HepG2 (cell line): Measurements from ENCODE around the gene AKAP6. TPM values are rescaled to one million over a fixed set of nuclear protein-coding genes. Genes with fewer than 3 reads are reported as not detected.

Source experiments
- ATAC-seq: fragments of 200-7000 bp; cut with Tn5 transposase; 3 replicates; pipeline ENCODE4 v1.9.1; 2020; ENCODE audit warnings: mild to moderate bottlenecking, moderate library complexity
- BruUV-seq: library from RNA; stranded (reverse); fragments of 400-500 nt; replicated peaks from 2 replicates; lab custom pipeline; 2021; lab: Mats Ljungman, UMichigan
- CTCF ChIA-PET: fragments of 300-600 bp; formaldehyde crosslinking; extraction: SDS; loops from one replicate; lab custom pipeline; 2021; ENCODE audit warnings: low total read pairs, inconsistent platforms, low intra/inter-chr PET ratio; lab: Yijun Ruan, JAX
- POLR2A ChIA-PET: fragments of 350-600 bp; sonication (Branson Sonifier 250); formaldehyde crosslinking; loops from one replicate; lab custom pipeline; 2020; ENCODE audit warnings: antibody characterized with exemption, inconsistent platforms; lab: Yijun Ruan, JAX
- DNase-seq: peaks from one replicate; pipeline ENCODE4 v3.0.0-alpha.2; 2015; ENCODE audit warnings: low spot score
- FAIRE-seq: peaks from 3 replicates; lab custom pipeline; 2011; peaks lifted over from hg19 to GRCh38; lab: Jason Lieb, UNC
- H2AFZ ChIP-seq: one replicate; pipeline ENCODE4 v1.6.1; 2011; ENCODE audit warnings: low read length, inconsistent platforms
- H3K27ac ChIP-seq: fragments of 300-600 bp; 3 replicates; pipeline ENCODE4 v1.8.0; 2011; ENCODE audit warnings: mixed run types, mild to moderate bottlenecking, mixed read lengths, low read length, inconsistent platforms; ENCODE audit not compliant: insufficient read depth; ENCODE audit errors: extremely low read length
- H3K27me3 ChIP-seq, 2 experiments: fragments of 200-600 bp in 1 of 2; 2 replicates in 1 of 2; 3 replicates in 1 of 2; pipeline versions ENCODE4 v1.6.0 to v1.8.0; 2011; ENCODE audit warnings: low read length in 2 of 2, mild to moderate bottlenecking in 2 of 2, moderate library complexity in 2 of 2, inconsistent platforms in 1 of 2; ENCODE audit not compliant: insufficient read depth in 2 of 2, control insufficient read depth in 1 of 2
- H3K36me3 ChIP-seq, 2 experiments: fragments of 200-600 bp in 1 of 2; replicated peaks in 1 of 2; 2 replicates in 1 of 2; 3 replicates in 1 of 2; pipeline versions ENCODE4 v1.5.1 to v1.8.0; 2011; ENCODE audit warnings: low read length in 2 of 2, inconsistent platforms in 1 of 2; ENCODE audit not compliant: insufficient read depth in 2 of 2, control insufficient read depth in 1 of 2
- H3K4me1 ChIP-seq: 2 replicates; pipeline ENCODE4 v1.5.1; 2012; ENCODE audit warnings: low read length, inconsistent platforms; ENCODE audit not compliant: insufficient read depth
- H3K4me2 ChIP-seq: 2 replicates; pipeline ENCODE4 v1.6.0; 2011; ENCODE audit warnings: low read depth, low read length, inconsistent platforms
- H3K4me3 ChIP-seq, 3 experiments: fragments of 200-600 bp in 1 of 3; sonication (generic), shearing (Covaris generic) in 1 of 3; replicated peaks in 1 of 3; 2 replicates each; pipeline ENCODE4 v1.5.1; 2011 to 2016; ENCODE audit warnings: low read length in 3 of 3, inconsistent platforms in 2 of 3, low read depth in 2 of 3, mild to moderate bottlenecking in 2 of 3, control low read depth in 1 of 3, mixed read lengths in 1 of 3; ENCODE audit not compliant: insufficient read depth in 1 of 3
- H3K79me2 ChIP-seq: one replicate; pipeline ENCODE4 v1.6.1; 2011; ENCODE audit warnings: low read length, inconsistent platforms; ENCODE audit not compliant: insufficient read depth
- H3K9ac ChIP-seq: 2 replicates; pipeline ENCODE4 v1.6.0; 2011; ENCODE audit warnings: mild to moderate bottlenecking, low read depth, low read length, inconsistent platforms; ENCODE audit not compliant: insufficient read depth
- H3K9me3 ChIP-seq: 2 replicates; pipeline ENCODE4 v1.5.1; 2012; ENCODE audit warnings: mild to moderate bottlenecking, low read length
- H4K20me1 ChIP-seq: 2 replicates; pipeline ENCODE4 v1.6.0; 2011; ENCODE audit warnings: inconsistent platforms, mild to moderate bottlenecking, low read length, moderate library complexity; ENCODE audit not compliant: insufficient read depth
- HINFP ChIP-seq: sonication (generic); formaldehyde crosslinking; IDR thresholded peaks from 2 replicates; pipeline ENCODE4 v1.4.0; 2020; ENCODE audit warnings: low read depth, mild to moderate bottlenecking, missing genetic modification reagents
- KDM5A ChIP-seq: fragments of 200-600 bp; sonication (generic); IDR thresholded peaks from 2 replicates; pipeline ENCODE4 v1.7.0; 2018; ENCODE audit warnings: antibody characterized with exemption, mild to moderate bottlenecking, low read length, borderline replicate concordance
- KLF13 ChIP-seq: sonication (generic); formaldehyde crosslinking; IDR thresholded peaks from 2 replicates; pipeline ENCODE4 v1.4.0; 2020; ENCODE audit warnings: mild to moderate bottlenecking, missing genetic modification reagents
- MIER2 ChIP-seq: IDR thresholded peaks from 2 replicates; pipeline ENCODE4 v1.6.1; 2016; ENCODE audit warnings: missing biosample characterization, missing genetic modification reagents
- NFE2 ChIP-seq: sonication (generic); formaldehyde crosslinking; IDR thresholded peaks from 2 replicates; pipeline ENCODE4 v1.4.0; 2020; ENCODE audit warnings: missing genetic modification reagents
- PLSCR1 ChIP-seq: sonication (generic); formaldehyde crosslinking; IDR thresholded peaks from 2 replicates; pipeline ENCODE4 v1.5.0; 2020; ENCODE audit warnings: missing genetic modification reagents, mild to moderate bottlenecking, borderline replicate concordance
- POLR2G ChIP-seq: fragments of 200-400 bp; formaldehyde crosslinking; IDR thresholded peaks from 2 replicates; pipeline ENCODE4 v1.6.1; 2018; ENCODE audit warnings: mild to moderate bottlenecking, low read depth, low read length, moderate library complexity
- PRDM4 ChIP-seq: sonication (generic); formaldehyde crosslinking; IDR thresholded peaks from 2 replicates; pipeline ENCODE4 v1.9.0; 2021; ENCODE audit warnings: missing genetic modification reagents, borderline replicate concordance
- TP53 ChIP-seq: sonication (generic); formaldehyde crosslinking; conservative IDR thresholded peaks from 2 replicates; pipeline ENCODE4 v1.4.0; 2020; ENCODE audit warnings: missing genetic modification reagents
- ZBTB10 ChIP-seq: sonication (generic); formaldehyde crosslinking; IDR thresholded peaks from 2 replicates; pipeline ENCODE4 v1.4.0; 2020; ENCODE audit warnings: missing genetic modification reagents, borderline replicate concordance
- ZFYVE20 ChIP-seq: sonication (generic); formaldehyde crosslinking; IDR thresholded peaks from 2 replicates; pipeline ENCODE4 v1.8.0; 2023; ENCODE audit warnings: low read depth, mild to moderate bottlenecking, moderate library complexity, missing genetic modification reagents, borderline replicate concordance
- ZNF121 ChIP-seq: sonication (generic); formaldehyde crosslinking; IDR thresholded peaks from 2 replicates; pipeline ENCODE4 v1.5.0; 2020; ENCODE audit warnings: mild to moderate bottlenecking, missing genetic modification reagents
- ZNF34 ChIP-seq: sonication (generic); formaldehyde crosslinking; IDR thresholded peaks from 2 replicates; pipeline ENCODE4 v1.4.0; 2020; ENCODE audit warnings: mild to moderate bottlenecking, missing genetic modification reagents, borderline replicate concordance
- ZNF44 ChIP-seq: sonication (generic); formaldehyde crosslinking; IDR thresholded peaks from 2 replicates; pipeline ENCODE4 v1.5.1; 2020; ENCODE audit warnings: mild to moderate bottlenecking, missing genetic modification reagents
- ZSCAN31 ChIP-seq: sonication (generic); formaldehyde crosslinking; IDR thresholded peaks from 2 replicates; pipeline ENCODE4 v1.5.0; 2020; ENCODE audit warnings: low read depth, mild to moderate bottlenecking, missing genetic modification reagents
- WGBS: methylation state at CpG from one replicate; pipeline ENCODE4 v1.1.6; 2017; ENCODE audit warnings: low lambda C conversion rate; 5-methylcytosine and 5-hydroxymethylcytosine counted together
- in situ Hi-C: cut with HindIII; loops from 2 replicates; pipeline ENCODE4 v1.10.0; 2017; ENCODE audit warnings: low pct_unique_long_range_greater_than_20kb; ENCODE audit not compliant: extremely low pct_ligation_motif_present
- intact Hi-C: fragments of 100-400 bp; cut with micrococcal nuclease; formaldehyde crosslinking; loops from one replicate; pipeline ENCODE4 v1.10.0; 2022; ENCODE audit not compliant: unreplicated experiment
- polyA plus RNA-seq, 8 experiments: library from polyadenylated mRNA; depleted of rRNA in 3 of 8; stranded (reverse) in 7 of 8; unstranded in 1 of 8; fragments of >200 nt; fragmentation: Illumina TruSeq in 4 of 8; extraction: Trizol in 4 of 8; gene quantifications; 2 replicates each; pipeline versions ENCODE4 v1.2.1 to v1.2.3, GENCODE V29; 2011 to 2016; ENCODE audit warnings: low read depth in 4 of 8, missing spikeins in 1 of 8, mixed read lengths in 1 of 8; ENCODE audit not compliant: insufficient read depth in 1 of 8
- total RNA-seq, 5 experiments: library from RNA; depleted of rRNA; stranded (reverse); fragments of >200 nt; fragmentation: Illumina TruSeq; extraction: Trizol; gene quantifications; 2 replicates each; pipeline ENCODE4 v1.2.3, GENCODE V29; 2016; ENCODE audit warnings: low read depth in 1 of 5

AKAP6 gene
- total and polyA plus RNA-seq, 2 of the 13 experiments (the other 11 are each of a cell fraction or from before 2014, with no cell fraction given), result 1.4 TPM

GRCh38 chr14:32622742-32623141 is 293.6 kb downstream of the AKAP6 start (continued):
- TF ChIP-seq POLR2G, result no peak

GRCh38 chr14:32623300-32624093 is 294.4 kb downstream of the AKAP6 start:
- Histone ChIP-seq H3K9me3 (no peaks in the 10 kb centered on the region), H3K36me3 (no peaks in the 10 kb centered on the region), H3K27me3 (no peaks in the 10 kb centered on the region), H3K4me3 (no peak overlapping the region), H2AFZ (no peak overlapping the region), H3K79me2 (no peaks in the 10 kb centered on the region), H4K20me1 (no peaks in the 10 kb centered on the region), H3K27ac (no peak overlapping the region), H3K4me1 (no peaks in the 10 kb centered on the region), H3K4me2 (no peak overlapping the region), H3K9ac (no peak overlapping the region)
- intact Hi-C loops, result no loop called here
- DNase-seq, result no peak
- no peak for FAIRE-seq
- no peak for ATAC-seq
- POLR2A ChIA-PET, result no interaction called here
- CTCF ChIA-PET, result no interaction called here
- BruUV-seq, result no TSS peak
- WGBS, result under 1% methylated on average over 4 of the region's 4 CpGs
- in situ Hi-C loops, result no loop called here
- TF ChIP-seq KDM5A, result no peak
- no peak for TF ChIP-seq PLSCR1 (CRISPR knock-in tag)
- no peak for TF ChIP-seq ZNF34 (CRISPR knock-in tag)
- TF ChIP-seq ZNF44, result no peak
- TF ChIP-seq PRDM4, result no peak
- TF ChIP-seq HINFP (CRISPR knock-in tag), result no peak
- no peak for TF ChIP-seq NFE2 (CRISPR knock-in tag)
- TF ChIP-seq ZNF121 (CRISPR knock-in tag), result no peak
- no peak for TF ChIP-seq KLF13 (CRISPR knock-in tag)
- no peak for TF ChIP-seq TP53 (CRISPR knock-in tag)
- TF ChIP-seq ZBTB10, result no peak
- TF ChIP-seq MIER2, result no peak
- no peak for TF ChIP-seq ZSCAN31 (CRISPR knock-in tag)
- TF ChIP-seq ZFYVE20 (CRISPR knock-in tag), result no peak
